ENCODE measurements around the gene SASH1. TPM values are rescaled to one million over a fixed set of nuclear protein-coding genes. Genes with fewer than 3 reads are reported as not detected.

SASH1 gene
- total RNA-seq, 6 experiments from 2014 or later: 66.0 to 91.4 (median 88.4) TPM

GRCh38 chr6:148593130-148593812 is 250.6 kb downstream of the SASH1 start:
- DNase-seq: peak; percentile 13
- peak overlapping the region; percentile 82 for H3K4me3 Mint-ChIP-seq

GRCh38 chr6:148593813-148594170 is 251.2 kb downstream of the SASH1 start:
- H3K4me3 Mint-ChIP-seq: peak overlapping the region; percentile 82; the same call in 1 of the 2 replicates
- H3K4me1 Mint-ChIP-seq (ENCODE audit: low read depth): peaks cover 19% of the 10 kb centered on the region
- peaks cover 6% of the 10 kb centered on the region; the same call in 1 of the 2 replicates for H3K36me3 Mint-ChIP-seq (ENCODE audit: low read depth)
- peaks cover 2% of the 10 kb centered on the region for H3K27me3 Mint-ChIP-seq (ENCODE audit: insufficient read depth)
- no peak for DNase-seq
- no peaks in the 10 kb centered on the region for H3K9me3 Mint-ChIP-seq
- no peak for TF ChIP-seq CTCF (IDR thresholded peaks at IDR 0.05)
- peak overlapping the region; percentile 90 for H3K27ac Mint-ChIP-seq

More at GRCh38 chr6:148593130-148593812, 250.6 kb downstream of the SASH1 start:
- Mint-ChIP-seq H3K4me1 (ENCODE audit: low read depth) (peaks cover 19% of the 10 kb centered on the region), H3K36me3 (ENCODE audit: low read depth) (peaks cover 8% of the 10 kb centered on the region; the same call in 1 of the 2 replicates), H3K27ac (peak overlapping the region; percentile 90), H3K9me3 (peaks cover 3% of the 10 kb centered on the region; the same call in 1 of the 2 replicates), H3K27me3 (ENCODE audit: insufficient read depth) (peaks cover 2% of the 10 kb centered on the region)
- no peak for TF ChIP-seq CTCF (IDR thresholded peaks at IDR 0.05)

- Mint-ChIP-seq H3K4me1 (ENCODE audit: low read depth) (peaks cover 19% of the 10 kb centered on the region), H3K27me3 (ENCODE audit: insufficient read depth) (peaks cover 2% of the 10 kb centered on the region), H3K36me3 (ENCODE audit: low read depth) (no peaks in the 10 kb centered on the region), H3K4me3 (no peak overlapping the region), H3K9me3 (no peaks in the 10 kb centered on the region), H3K27ac (no peak overlapping the region)
- TF ChIP-seq CTCF (IDR thresholded peaks at IDR 0.05): no peak
- no peak for DNase-seq
Observed at GRCh38 chr6:148595550-148595949, 252.9 kb downstream of the SASH1 start.

- Mint-ChIP-seq H3K27ac (no peak overlapping the region), H3K4me3 (no peak overlapping the region), H3K36me3 (ENCODE audit: low read depth) (no peaks in the 10 kb centered on the region), H3K4me1 (ENCODE audit: low read depth) (peaks cover 19% of the 10 kb centered on the region), H3K27me3 (ENCODE audit: insufficient read depth) (peaks cover 2% of the 10 kb centered on the region), H3K9me3 (peaks cover 2% of the 10 kb centered on the region)
- DNase-seq: no peak
- no peak for TF ChIP-seq CTCF (IDR thresholded peaks at IDR 0.05)
Observed at GRCh38 chr6:148596891-148597455, 254.3 kb downstream of the SASH1 start.

GRCh38 chr6:148598724-148599123 is 256.1 kb downstream of the SASH1 start:
- no peak for DNase-seq
- Mint-ChIP-seq H3K4me1 (ENCODE audit: low read depth) (peaks cover 5% of the 10 kb centered on the region), H3K36me3 (ENCODE audit: low read depth) (no peaks in the 10 kb centered on the region), H3K27ac (no peak overlapping the region), H3K27me3 (ENCODE audit: insufficient read depth) (no peaks in the 10 kb centered on the region; the same call in none of the 2 replicates), H3K9me3 (peaks cover 6% of the 10 kb centered on the region), H3K4me3 (no peak overlapping the region)
- no peak for TF ChIP-seq CTCF (IDR thresholded peaks at IDR 0.05)
